DND-41 (cell line): ENCODE measurements around the gene PRRX1.

Experiments
- ATAC-seq: fragments of 200-7000 bp; cut with Tn5 transposase; 3 replicates; pipeline ENCODE4 v1.9.1; 2021; ENCODE audit warnings: low read depth; ENCODE audit not compliant: insufficient read depth
- DNase-seq: peaks from one replicate; pipeline ENCODE4 v3.0.0-alpha.2; 2020
- H2AFZ ChIP-seq: 2 replicates; pipeline ENCODE4 v1.6.0; 2012; ENCODE audit warnings: low read depth, low read length
- H3K27ac ChIP-seq: 2 replicates; pipeline ENCODE4 v1.5.1; 2012; ENCODE audit warnings: low read length, inconsistent platforms
- H3K27me3 ChIP-seq: fragments of 200-600 bp; sonication (generic); 2 replicates; pipeline ENCODE4 v1.6.0; 2012; ENCODE audit warnings: low read length, mild to moderate bottlenecking, inconsistent platforms; ENCODE audit not compliant: insufficient read depth, poor library complexity
- H3K36me3 ChIP-seq: 2 replicates; pipeline ENCODE4 v1.5.1; 2012; ENCODE audit warnings: low read length, inconsistent platforms; ENCODE audit not compliant: insufficient read depth
- H3K4me1 ChIP-seq: 2 replicates; pipeline ENCODE4 v1.5.1; 2012; ENCODE audit warnings: mild to moderate bottlenecking, low read length; ENCODE audit not compliant: insufficient read depth
- H3K4me2 ChIP-seq: 2 replicates; pipeline ENCODE4 v1.6.0; 2012; ENCODE audit warnings: mild to moderate bottlenecking, moderate library complexity, low read length, inconsistent platforms; ENCODE audit not compliant: insufficient read depth
- H3K4me3 ChIP-seq, 2 experiments: fragments of 200-600 bp in 1 of 2; shearing (Covaris generic) in 1 of 2; 2 replicates each; pipeline ENCODE4 v1.5.1; 2012 to 2016; ENCODE audit warnings: inconsistent platforms in 2 of 2, low read length in 2 of 2, mild to moderate bottlenecking in 2 of 2, low read depth in 1 of 2, moderate library complexity in 1 of 2
- H3K79me2 ChIP-seq: 2 replicates; pipeline ENCODE4 v1.6.0; 2012; ENCODE audit warnings: low read length, inconsistent platforms; ENCODE audit not compliant: insufficient read depth
- H3K9ac ChIP-seq: 2 replicates; pipeline ENCODE4 v1.6.0; 2012; ENCODE audit warnings: low read depth, mild to moderate bottlenecking, inconsistent platforms, low read length, moderate library complexity
- H3K9me3 ChIP-seq: 2 replicates; pipeline ENCODE4 v1.5.1; 2012; ENCODE audit warnings: low read length, moderate library complexity, mild to moderate bottlenecking, inconsistent platforms; ENCODE audit not compliant: insufficient read depth, severe bottlenecking
- H4K20me1 ChIP-seq: 2 replicates; pipeline ENCODE4 v1.6.0; 2012; ENCODE audit warnings: low read length; ENCODE audit not compliant: insufficient read depth
- EZH2 ChIP-seq: IDR thresholded peaks from 3 replicates; pipeline ENCODE4 v1.6.1; 2012; ENCODE audit warnings: borderline replicate concordance, low read depth, mild to moderate bottlenecking, moderate library complexity, low read length, inconsistent platforms; ENCODE audit not compliant: severe bottlenecking
- TF ChIP-seq, protein P1 (sequence below): IDR thresholded peaks from 2 replicates; pipeline ENCODE4 v1.5.1; 2012; ENCODE audit warnings: borderline replicate concordance, low read length, moderate library complexity, mild to moderate bottlenecking; ENCODE audit not compliant: poor library complexity, severe bottlenecking; ENCODE audit errors: extremely low read depth

The PRRX1 gene

GRCh38 chr1:170657275-170657853, 6.6 kb upstream of the PRRX1 start:
- peak; percentile 87 for ATAC-seq
- DNase-seq = peak; percentile 60

GRCh38 chr1:170659399-170660035, 4.4 kb upstream of the PRRX1 start:
- Histone ChIP-seq H3K27ac (no peak overlapping the region), H4K20me1 (no peaks in the 10 kb centered on the region), H3K4me3 (no peak overlapping the region), H3K27me3 (no peaks in the 10 kb centered on the region), H3K9ac (no peak overlapping the region), H3K9me3 (no peaks in the 10 kb centered on the region), H3K36me3 (no peaks in the 10 kb centered on the region), H3K79me2 (no peaks in the 10 kb centered on the region), H3K4me1 (peaks cover 17% of the 10 kb centered on the region), H3K4me2 (no peak overlapping the region), H2AFZ (no peak overlapping the region)
- TF ChIP-seq EZH2 = no peak
- TF ChIP-seq, protein P1, sequence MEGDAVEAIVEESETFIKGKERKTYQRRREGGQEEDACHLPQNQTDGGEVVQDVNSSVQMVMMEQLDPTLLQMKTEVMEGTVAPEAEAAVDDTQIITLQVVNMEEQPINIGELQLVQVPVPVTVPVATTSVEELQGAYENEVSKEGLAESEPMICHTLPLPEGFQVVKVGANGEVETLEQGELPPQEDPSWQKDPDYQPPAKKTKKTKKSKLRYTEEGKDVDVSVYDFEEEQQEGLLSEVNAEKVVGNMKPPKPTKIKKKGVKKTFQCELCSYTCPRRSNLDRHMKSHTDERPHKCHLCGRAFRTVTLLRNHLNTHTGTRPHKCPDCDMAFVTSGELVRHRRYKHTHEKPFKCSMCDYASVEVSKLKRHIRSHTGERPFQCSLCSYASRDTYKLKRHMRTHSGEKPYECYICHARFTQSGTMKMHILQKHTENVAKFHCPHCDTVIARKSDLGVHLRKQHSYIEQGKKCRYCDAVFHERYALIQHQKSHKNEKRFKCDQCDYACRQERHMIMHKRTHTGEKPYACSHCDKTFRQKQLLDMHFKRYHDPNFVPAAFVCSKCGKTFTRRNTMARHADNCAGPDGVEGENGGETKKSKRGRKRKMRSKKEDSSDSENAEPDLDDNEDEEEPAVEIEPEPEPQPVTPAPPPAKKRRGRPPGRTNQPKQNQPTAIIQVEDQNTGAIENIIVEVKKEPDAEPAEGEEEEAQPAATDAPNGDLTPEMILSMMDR = no peak
- ATAC-seq (no peak), DNase-seq (no peak)

More at GRCh38 chr1:170657275-170657853, 6.6 kb upstream of the PRRX1 start:
- Histone ChIP-seq H3K4me2 (no peak overlapping the region), H3K9me3 (no peaks in the 10 kb centered on the region), H3K4me3 (no peak overlapping the region), H2AFZ (peak overlapping the region; percentile 60; the same call in 1 of the 2 replicates), H3K79me2 (no peaks in the 10 kb centered on the region), H3K27ac (peak overlapping the region; percentile 57), H3K36me3 (no peaks in the 10 kb centered on the region), H3K27me3 (no peaks in the 10 kb centered on the region), H3K9ac (no peak overlapping the region), H4K20me1 (no peaks in the 10 kb centered on the region), H3K4me1 (peaks cover 17% of the 10 kb centered on the region)
- no peak for TF ChIP-seq EZH2
- TF ChIP-seq, protein P1 = no peak

DNA sequence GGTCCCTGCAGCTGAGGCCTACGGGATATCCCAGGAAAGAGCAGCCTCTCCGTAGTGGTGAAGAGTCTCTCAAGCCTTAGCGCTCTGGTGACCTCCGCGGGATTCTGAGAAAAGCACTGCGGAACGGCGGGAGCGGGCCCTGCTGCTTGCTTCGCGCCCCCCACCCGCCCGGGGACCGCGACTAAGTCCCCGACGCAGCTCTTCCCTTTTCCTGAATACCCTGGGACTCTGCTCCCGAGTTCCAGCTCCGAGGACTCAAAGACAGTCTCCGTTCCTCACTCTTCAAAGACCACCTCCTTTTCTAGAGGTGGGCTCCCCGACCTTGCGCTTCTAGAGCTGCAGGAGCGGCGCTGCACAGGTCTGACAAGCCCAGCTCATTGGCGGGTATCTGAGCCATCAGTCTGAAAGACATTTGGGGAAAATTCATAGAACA, 3.6 kb upstream of the PRRX1 start:
- Histone ChIP-seq H3K79me2 (no peaks in the 10 kb centered on the region), H3K4me1 (peaks cover 17% of the 10 kb centered on the region), H2AFZ (no peak overlapping the region), H3K4me3 (no peak overlapping the region), H3K27ac (no peak overlapping the region), H4K20me1 (no peaks in the 10 kb centered on the region), H3K9me3 (no peaks in the 10 kb centered on the region), H3K27me3 (no peaks in the 10 kb centered on the region), H3K9ac (no peak overlapping the region), H3K4me2 (no peak overlapping the region), H3K36me3 (no peaks in the 10 kb centered on the region)
- no peak for ATAC-seq
- no peak for TF ChIP-seq EZH2
- TF ChIP-seq, protein P1 = no peak
- DNase-seq = no peak
